ENCODE results near the gene UBXN2A. TPM values are rescaled to one million over a fixed set of nuclear protein-coding genes. Genes with fewer than 3 reads are reported as not detected.
"Not testable (repeated sequence)": the region's sequence is repeated elsewhere in the genome, so short reads cannot be mapped to it uniquely, and the experiment has no call there.

Gene UBXN2A
- total RNA-seq, 6 experiments from 2014 or later = 11.2 to 15.8 (median 13.6) TPM

GRCh38 chr2:23943666-23944065, 3.4 kb downstream of the UBXN2A start:
- Mint-ChIP-seq H3K4me3 (no peak overlapping the region), H3K4me1 (ENCODE audit: low read depth) (peaks cover 47% of the 10 kb centered on the region), H3K27me3 (ENCODE audit: insufficient read depth) (peaks cover 2% of the 10 kb centered on the region), H3K9me3 (no peaks in the 10 kb centered on the region), H3K36me3 (ENCODE audit: low read depth) (peaks cover 7% of the 10 kb centered on the region), H3K27ac (no peak overlapping the region)
- no peak for DNase-seq
- no peak for TF ChIP-seq CTCF (IDR thresholded peaks at IDR 0.05)

- peaks cover 38% of the 10 kb centered on the region for H3K4me1 Mint-ChIP-seq (ENCODE audit: low read depth)
- no peak for TF ChIP-seq CTCF (IDR thresholded peaks at IDR 0.05)
- no peaks in the 10 kb centered on the region for H3K9me3 Mint-ChIP-seq
- peak overlapping the region; percentile 51 for H3K27ac Mint-ChIP-seq
- H3K36me3 Mint-ChIP-seq (ENCODE audit: low read depth) = peaks cover 7% of the 10 kb centered on the region
- H3K27me3 Mint-ChIP-seq (ENCODE audit: insufficient read depth) = peaks cover 2% of the 10 kb centered on the region
- no peak overlapping the region for H3K4me3 Mint-ChIP-seq
- no peak for DNase-seq
Observed at GRCh38 chr2:23944527-23944926, 4.3 kb downstream of the UBXN2A start.

GRCh38 chr2:23944976-23945375, 4.7 kb downstream of the UBXN2A start:
- Mint-ChIP-seq H3K27me3 (ENCODE audit: insufficient read depth) (peaks cover 2% of the 10 kb centered on the region), H3K36me3 (ENCODE audit: low read depth) (peaks cover 7% of the 10 kb centered on the region), H3K4me3 (no peak overlapping the region), H3K9me3 (no peaks in the 10 kb centered on the region), H3K4me1 (ENCODE audit: low read depth) (peaks cover 38% of the 10 kb centered on the region), H3K27ac (peak overlapping the region; percentile 51; the same call in 1 of the 2 replicates)
- no peak for TF ChIP-seq CTCF (IDR thresholded peaks at IDR 0.05)
- no peak for DNase-seq

GRCh38 chr2:23947350-23947749, 7.1 kb downstream of the UBXN2A start:
- Mint-ChIP-seq H3K27ac (no peak overlapping the region; the same call in 1 of the 2 replicates), H3K36me3 (ENCODE audit: low read depth) (peaks cover 7% of the 10 kb centered on the region), H3K4me3 (no peak overlapping the region), H3K27me3 (ENCODE audit: insufficient read depth) (no peaks in the 10 kb centered on the region; the same call in 1 of the 2 replicates), H3K9me3 (no peaks in the 10 kb centered on the region), H3K4me1 (ENCODE audit: low read depth) (peaks cover 39% of the 10 kb centered on the region)
- TF ChIP-seq CTCF (IDR thresholded peaks at IDR 0.05) = no peak
- no peak for DNase-seq

GRCh38 chr2:23952558-23952957, 12.3 kb downstream of the UBXN2A start:
- not testable (repeated sequence) for H3K36me3 Mint-ChIP-seq (ENCODE audit: low read depth); H3K27me3 Mint-ChIP-seq (ENCODE audit: insufficient read depth); H3K9me3 Mint-ChIP-seq; DNase-seq; H3K27ac Mint-ChIP-seq; H3K4me3 Mint-ChIP-seq
- H3K4me1 Mint-ChIP-seq (ENCODE audit: low read depth) = peaks cover 30% of the 10 kb centered on the region

GRCh38 chr2:23953625-23954024, 13.4 kb downstream of the UBXN2A start:
- no peaks in the 10 kb centered on the region for H3K27me3 Mint-ChIP-seq (ENCODE audit: insufficient read depth)
- no peak overlapping the region for H3K27ac Mint-ChIP-seq
- no peak for TF ChIP-seq CTCF (IDR thresholded peaks at IDR 0.05)
- DNase-seq = no peak
- no peaks in the 10 kb centered on the region for H3K36me3 Mint-ChIP-seq (ENCODE audit: low read depth)
- peaks cover 30% of the 10 kb centered on the region for H3K4me1 Mint-ChIP-seq (ENCODE audit: low read depth)
- no peak overlapping the region for H3K4me3 Mint-ChIP-seq
- H3K9me3 Mint-ChIP-seq = no peaks in the 10 kb centered on the region
